SK-N-SH (cell line): ENCODE results near the gene EXOC4. TPM values are rescaled to one million over a fixed set of nuclear protein-coding genes. Genes with fewer than 3 reads are reported as not detected.

Experiments used
- CTCF ChIA-PET: fragments of 300-600, 350-600 bp; formaldehyde crosslinking; extraction: SDS; loops from one replicate; lab custom pipeline; 2021; lab: Yijun Ruan, JAX
- POLR2A ChIA-PET: fragments of 350-600 bp; sonication (Branson Sonifier 250); formaldehyde crosslinking; extraction: SDS; loops from one replicate; lab custom pipeline; 2020; ENCODE audit warnings: antibody characterized with exemption, inconsistent platforms; lab: Yijun Ruan, JAX
- DNase-seq: peaks from one replicate; pipeline ENCODE4 v3.0.0; 2012
- H2AFZ ChIP-seq: fragments of 200-600 bp; sonication (generic); 2 replicates; pipeline ENCODE4 v1.8.1; 2016; ENCODE audit warnings: antibody characterized with exemption, mild to moderate bottlenecking, low read depth
- H3F3A ChIP-seq: fragments of 200-600 bp; sonication (generic); replicated peaks from 2 replicates; pipeline ENCODE3; 2016; ENCODE audit warnings: antibody characterized with exemption, mild to moderate bottlenecking; ENCODE audit not compliant: insufficient read depth
- H3K27ac ChIP-seq, 2 experiments: fragments of 200-500 bp in 1 of 2; fragments of 200-600 bp in 1 of 2; sonication (Bioruptor generic) in 1 of 2; sonication (generic), shearing (Covaris generic) in 1 of 2; 2 replicates each; pipeline versions ENCODE4 v1.5.1 to v1.6.1; 2014 to 2016; ENCODE audit warnings: low read depth in 2 of 2, inconsistent platforms in 1 of 2, low read length in 1 of 2, mild to moderate bottlenecking in 1 of 2, mixed read lengths in 1 of 2
- H3K27me3 ChIP-seq: fragments of 200-600 bp; sonication (generic), shearing (Covaris generic); 2 replicates; pipeline ENCODE4 v1.6.1; 2016; ENCODE audit warnings: mixed run types; ENCODE audit not compliant: insufficient read depth
- H3K36me3 ChIP-seq, 2 experiments: fragments of 200-500 bp in 1 of 2; fragments of 200-600 bp in 1 of 2; sonication (Bioruptor generic) in 1 of 2; sonication (generic) in 1 of 2; replicated peaks in 1 of 2; 2 replicates each; pipeline versions ENCODE3 to v1.5.1; 2014 to 2016; ENCODE audit warnings: low read length in 1 of 2, mild to moderate bottlenecking in 1 of 2; ENCODE audit not compliant: insufficient read depth in 2 of 2, control insufficient read depth in 1 of 2
- H3K4me1 ChIP-seq, 2 experiments: fragments of 200-500 bp in 1 of 2; fragments of 200-600 bp in 1 of 2; sonication (Bioruptor generic) in 1 of 2; sonication (generic), shearing (Covaris generic) in 1 of 2; 2 replicates each; pipeline versions ENCODE4 v1.5.1 to v1.6.1; 2014 to 2016; ENCODE audit warnings: low read depth in 1 of 2, low read length in 1 of 2, mixed run types in 1 of 2; ENCODE audit not compliant: insufficient read depth in 2 of 2, control insufficient read depth in 1 of 2
- H3K4me2 ChIP-seq: fragments of 200-600 bp; sonication (generic), shearing (Covaris generic); 2 replicates; pipeline ENCODE4 v1.6.1; 2017; ENCODE audit warnings: mixed run types
- H3K4me3 ChIP-seq, 2 experiments: fragments of 200-500 bp in 1 of 2; fragments of 200-600 bp in 1 of 2; sonication (Bioruptor generic) in 1 of 2; sonication (generic), shearing (Covaris generic) in 1 of 2; 2 replicates each; pipeline versions ENCODE4 v1.5.1 to v1.8.1; 2014 to 2016; ENCODE audit warnings: low read depth in 2 of 2, inconsistent platforms in 1 of 2, low read length in 1 of 2, mild to moderate bottlenecking in 1 of 2, mixed read lengths in 1 of 2, moderate library complexity in 1 of 2
- H3K79me2 ChIP-seq: fragments of 200-600 bp; sonication (generic); 2 replicates; pipeline ENCODE4 v1.8.1; 2017; ENCODE audit warnings: mild to moderate bottlenecking; ENCODE audit not compliant: insufficient read depth
- H3K9ac ChIP-seq: fragments of 200-600 bp; sonication (generic); 2 replicates; pipeline ENCODE4 v1.6.1; 2017; ENCODE audit warnings: mixed run types
- H3K9me2 ChIP-seq: fragments of 200-600 bp; sonication (generic); 2 replicates; pipeline ENCODE4 v1.6.1; 2017; ENCODE audit warnings: mixed run types
- H3K9me3 ChIP-seq: fragments of 200-600 bp; sonication (generic); 2 replicates; pipeline ENCODE4 v1.6.1; 2017; ENCODE audit warnings: mixed run types, mild to moderate bottlenecking, moderate library complexity
- H4K20me1 ChIP-seq: fragments of 200-600 bp; sonication (generic); 2 replicates; pipeline ENCODE4 v1.6.1; 2017; ENCODE audit warnings: mild to moderate bottlenecking, mixed run types; ENCODE audit not compliant: insufficient read depth
- EZH2phosphoT487 ChIP-seq: fragments of 200-600 bp; sonication (generic); IDR thresholded peaks from 2 replicates; pipeline ENCODE4 v1.6.1; 2017; ENCODE audit warnings: low read depth, mixed run types, mild to moderate bottlenecking, antibody characterized with exemption, moderate library complexity, borderline replicate concordance
- FOXJ3 ChIP-seq: sonication (generic); formaldehyde crosslinking; IDR thresholded peaks from 2 replicates; pipeline ENCODE4 v1.5.1; 2020; ENCODE audit warnings: mild to moderate bottlenecking, missing genetic modification reagents
- JUND ChIP-seq: IDR thresholded peaks from 2 replicates; pipeline ENCODE4 v1.4.0; 2012
- NRF1 ChIP-seq: IDR thresholded peaks from 2 replicates; pipeline ENCODE4 v1.6.1; 2012; ENCODE audit warnings: low read depth, mild to moderate bottlenecking, low read length
- RCOR1 ChIP-seq: fragments of 150-350 bp; IDR thresholded peaks from 2 replicates; pipeline ENCODE4 v1.6.1; 2017; ENCODE audit warnings: antibody characterized with exemption, low read length
- RFX5 ChIP-seq: IDR thresholded peaks from 2 replicates; pipeline ENCODE4 v1.6.1; 2012; ENCODE audit warnings: mild to moderate bottlenecking, improper control_type of control experiment, low read length
- RXRA ChIP-seq: IDR thresholded peaks from 2 replicates; pipeline ENCODE4 v1.4.0; 2012; ENCODE audit warnings: low read depth, mild to moderate bottlenecking, borderline replicate concordance
- SIN3A ChIP-seq: IDR thresholded peaks from 2 replicates; pipeline ENCODE4 v1.6.1; 2012; ENCODE audit warnings: low read depth, mild to moderate bottlenecking, low read length, moderate library complexity, borderline replicate concordance
- TAF1 ChIP-seq: IDR thresholded peaks from 2 replicates; pipeline ENCODE4 v1.6.1; 2012; ENCODE audit warnings: low read depth, mild to moderate bottlenecking, low read length, moderate library complexity, borderline replicate concordance
- TEAD4 ChIP-seq: IDR thresholded peaks from 2 replicates; pipeline ENCODE4 v1.4.0; 2012; ENCODE audit warnings: mild to moderate bottlenecking, borderline replicate concordance; ENCODE audit not compliant: insufficient read depth
- YY1 ChIP-seq: IDR thresholded peaks from 2 replicates; pipeline ENCODE4 v1.4.0; 2012; ENCODE audit warnings: low read depth, mild to moderate bottlenecking
- whole genome bisulfite sequencing: methylation state at CpG from one replicate; pipeline ENCODE4 v1.1.6; 2017; ENCODE audit warnings: low lambda C conversion rate; 5-methylcytosine and 5-hydroxymethylcytosine counted together
- polyA plus RNA-seq, 3 experiments: library from polyadenylated mRNA; depleted of rRNA; stranded (reverse); fragments of >200 nt; gene quantifications; 2 replicates each; pipeline ENCODE4 v1.2.3, GENCODE V29; 2012
- TF ChIP-seq, protein P1 (sequence below): IDR thresholded peaks from 2 replicates; pipeline ENCODE4 v1.6.1; 2012; ENCODE audit warnings: mild to moderate bottlenecking, low read depth, low read length, moderate library complexity

The EXOC4 gene
- polyA plus RNA-seq, 1 of the 3 experiments (the other 2 are of a cell fraction), result 37.3 TPM

DNA sequence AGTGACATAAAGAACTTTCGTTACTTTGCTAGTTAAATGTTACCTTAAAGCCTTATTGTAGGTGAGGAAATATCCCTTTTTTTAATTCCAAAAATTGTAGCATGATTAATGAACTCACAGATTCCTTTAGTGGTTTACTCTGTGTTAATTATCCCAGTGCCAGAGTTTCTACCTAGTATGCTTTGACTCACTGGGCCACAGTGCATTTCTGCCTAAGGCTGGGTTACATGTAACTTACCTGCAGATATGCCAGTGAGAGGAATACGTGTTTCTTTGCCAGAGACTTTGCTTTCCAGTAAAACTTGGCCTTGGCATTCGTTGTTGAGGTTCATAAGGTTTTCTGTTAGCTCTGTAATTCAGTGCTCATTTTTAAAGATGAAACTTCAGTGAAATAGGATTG, 493.4 kb downstream of the EXOC4 start:
- peaks cover 14 to 83% of the 10 kb centered on the region in 2 experiments; a peak in 3 of 4 replicates for H3K4me1 ChIP-seq
- WGBS, result 85% methylated on average over 3 of the region's 3 CpGs
- no peaks in the 10 kb centered on the region for H3K9me2 ChIP-seq
- H2AFZ ChIP-seq, result no peak overlapping the region
- DNase-seq, result no peak
- no peak overlapping the region for H3K4me3 ChIP-seq
- H3K4me2 ChIP-seq, result no peak overlapping the region
- no peaks in the 10 kb centered on the region for H3K9me3 ChIP-seq
- no peaks in the 10 kb centered on the region for H3K36me3 ChIP-seq
- no peaks in the 10 kb centered on the region for H3F3A ChIP-seq
- H3K9ac ChIP-seq, result no peak overlapping the region
- no peaks in the 10 kb centered on the region for H3K79me2 ChIP-seq
- H3K27ac ChIP-seq, result peak overlapping the region in 1 of 2 experiments; percentile 100; a peak in 2 of 4 replicates
- POLR2A ChIA-PET, result no interaction called here
- TF ChIP-seq, protein P1, sequence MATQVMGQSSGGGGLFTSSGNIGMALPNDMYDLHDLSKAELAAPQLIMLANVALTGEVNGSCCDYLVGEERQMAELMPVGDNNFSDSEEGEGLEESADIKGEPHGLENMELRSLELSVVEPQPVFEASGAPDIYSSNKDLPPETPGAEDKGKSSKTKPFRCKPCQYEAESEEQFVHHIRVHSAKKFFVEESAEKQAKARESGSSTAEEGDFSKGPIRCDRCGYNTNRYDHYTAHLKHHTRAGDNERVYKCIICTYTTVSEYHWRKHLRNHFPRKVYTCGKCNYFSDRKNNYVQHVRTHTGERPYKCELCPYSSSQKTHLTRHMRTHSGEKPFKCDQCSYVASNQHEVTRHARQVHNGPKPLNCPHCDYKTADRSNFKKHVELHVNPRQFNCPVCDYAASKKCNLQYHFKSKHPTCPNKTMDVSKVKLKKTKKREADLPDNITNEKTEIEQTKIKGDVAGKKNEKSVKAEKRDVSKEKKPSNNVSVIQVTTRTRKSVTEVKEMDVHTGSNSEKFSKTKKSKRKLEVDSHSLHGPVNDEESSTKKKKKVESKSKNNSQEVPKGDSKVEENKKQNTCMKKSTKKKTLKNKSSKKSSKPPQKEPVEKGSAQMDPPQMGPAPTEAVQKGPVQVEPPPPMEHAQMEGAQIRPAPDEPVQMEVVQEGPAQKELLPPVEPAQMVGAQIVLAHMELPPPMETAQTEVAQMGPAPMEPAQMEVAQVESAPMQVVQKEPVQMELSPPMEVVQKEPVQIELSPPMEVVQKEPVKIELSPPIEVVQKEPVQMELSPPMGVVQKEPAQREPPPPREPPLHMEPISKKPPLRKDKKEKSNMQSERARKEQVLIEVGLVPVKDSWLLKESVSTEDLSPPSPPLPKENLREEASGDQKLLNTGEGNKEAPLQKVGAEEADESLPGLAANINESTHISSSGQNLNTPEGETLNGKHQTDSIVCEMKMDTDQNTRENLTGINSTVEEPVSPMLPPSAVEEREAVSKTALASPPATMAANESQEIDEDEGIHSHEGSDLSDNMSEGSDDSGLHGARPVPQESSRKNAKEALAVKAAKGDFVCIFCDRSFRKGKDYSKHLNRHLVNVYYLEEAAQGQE, result no peak
- TF ChIP-seq RXRA (no peak), NRF1 (no peak), RFX5 (no peak), YY1 (no peak), FOXJ3 (CRISPR knock-in tag) (no peak), SIN3A (no peak), JUND (no peak), TAF1 (no peak)
- TF ChIP-seq, all 33 proteins: peak for 0
- Histone ChIP-seq H3K27me3 (no peaks in the 10 kb centered on the region), H4K20me1 (no peaks in the 10 kb centered on the region)
- CTCF ChIA-PET, result interaction anchor here (0.7 to 6.3 kb wide), 7 partner anchors 25 to 270 kb away, joined by 3 to 80 read pairs (median 5); no protein-coding TSS in a partner anchor

GRCh38 chr7:133746847-133747246, 494.0 kb downstream of the EXOC4 start:
- no peaks in the 10 kb centered on the region for H3K27me3 ChIP-seq
- no peak for TF ChIP-seq EZH2phosphoT487
- TF ChIP-seq RCOR1, result no peak
- no peak for TF ChIP-seq FOXJ3 (CRISPR knock-in tag)
- TF ChIP-seq RXRA, result no peak
- no peak for TF ChIP-seq TEAD4
- no peak for TF ChIP-seq JUND
- peaks cover 12 to 77% of the 10 kb centered on the region in 2 experiments; a peak in 3 of 4 replicates for H3K4me1 ChIP-seq
- H3F3A ChIP-seq, result no peaks in the 10 kb centered on the region
- ChIA-PET CTCF (interaction anchor here (1.4 to 6.2 kb wide), 5 partner anchors 50 to 270 kb away, joined by 4 to 80 read pairs (median 4); no protein-coding TSS in a partner anchor), POLR2A (no interaction called here)
- peak overlapping the region in 1 of 2 experiments; percentile 100; a peak in 2 of 4 replicates for H3K27ac ChIP-seq
- no peaks in the 10 kb centered on the region for H3K79me2 ChIP-seq
- no peak overlapping the region for H3K9ac ChIP-seq
- H2AFZ ChIP-seq, result no peak overlapping the region
- H3K36me3 ChIP-seq, result no peaks in the 10 kb centered on the region
- 50% methylated on average over 2 of the region's 2 CpGs for WGBS
- no peak for DNase-seq
- no peaks in the 10 kb centered on the region for H3K9me3 ChIP-seq
- no peak overlapping the region for H3K4me3 ChIP-seq
- H3K4me2 ChIP-seq, result no peak overlapping the region
- no peaks in the 10 kb centered on the region for H3K9me2 ChIP-seq
- H4K20me1 ChIP-seq, result no peaks in the 10 kb centered on the region
